CD4-positive, alpha-beta T cell treated with Interleukin-10 for 1 hour (primary cell): ENCODE data around the gene MCUR1.
"Not testable (repeated sequence)": the region's sequence is repeated elsewhere in the genome, so short reads cannot be mapped to it uniquely, and the experiment has no call there.

ENCODE experiments used
- DNase-seq: peaks from one replicate; pipeline ENCODE4 v3.0.0-alpha.2; 2020

MCUR1 gene, protein sequence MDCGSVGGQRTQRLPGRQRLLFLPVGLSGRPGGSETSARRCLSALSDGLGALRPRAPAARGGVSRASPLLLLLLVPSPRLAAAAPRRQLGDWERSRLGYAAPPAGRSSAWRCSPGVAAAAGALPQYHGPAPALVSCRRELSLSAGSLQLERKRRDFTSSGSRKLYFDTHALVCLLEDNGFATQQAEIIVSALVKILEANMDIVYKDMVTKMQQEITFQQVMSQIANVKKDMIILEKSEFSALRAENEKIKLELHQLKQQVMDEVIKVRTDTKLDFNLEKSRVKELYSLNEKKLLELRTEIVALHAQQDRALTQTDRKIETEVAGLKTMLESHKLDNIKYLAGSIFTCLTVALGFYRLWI

DNA sequence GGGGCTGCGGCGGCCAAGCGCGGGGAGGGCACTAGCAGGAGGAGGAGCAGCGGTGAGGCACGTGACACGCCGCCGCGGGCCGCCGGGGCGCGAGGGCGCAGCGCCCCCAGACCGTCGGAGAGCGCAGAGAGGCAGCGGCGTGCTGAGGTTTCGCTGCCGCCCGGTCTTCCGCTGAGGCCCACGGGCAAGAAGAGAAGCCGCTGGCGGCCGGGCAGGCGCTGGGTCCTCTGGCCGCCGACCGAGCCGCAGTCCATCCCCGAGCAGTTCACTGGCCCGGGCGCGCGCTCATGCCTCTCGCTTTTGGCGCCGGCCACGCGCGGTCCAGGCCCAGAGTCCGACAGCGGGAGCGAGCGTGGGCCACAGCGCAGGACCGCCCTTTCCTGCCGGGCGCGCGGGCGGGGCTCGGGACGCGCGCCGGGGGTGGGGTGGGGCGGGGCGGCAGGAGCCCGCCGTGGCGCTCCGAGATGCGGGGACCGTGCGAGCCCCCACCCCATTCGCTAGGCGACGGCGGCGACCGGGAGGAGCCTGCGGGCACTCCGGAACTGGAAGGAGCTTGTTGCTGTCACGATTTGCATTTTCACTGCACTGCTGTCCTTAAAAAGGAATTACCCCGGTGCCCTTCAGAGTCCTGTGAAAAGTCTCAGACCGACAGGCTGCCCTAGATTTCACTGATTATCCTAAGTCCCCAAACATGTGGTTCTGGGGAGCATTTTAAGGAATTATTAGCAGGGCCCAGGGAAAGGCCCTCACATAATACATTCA is at the start of gene MCUR1:
MCUR1 (minus strand) TSS at position 382 of the 762 bp plus-strand sequence; CDS start at position 254, 128 bp downstream.
- DNase-seq = peak; percentile 83

DNA sequence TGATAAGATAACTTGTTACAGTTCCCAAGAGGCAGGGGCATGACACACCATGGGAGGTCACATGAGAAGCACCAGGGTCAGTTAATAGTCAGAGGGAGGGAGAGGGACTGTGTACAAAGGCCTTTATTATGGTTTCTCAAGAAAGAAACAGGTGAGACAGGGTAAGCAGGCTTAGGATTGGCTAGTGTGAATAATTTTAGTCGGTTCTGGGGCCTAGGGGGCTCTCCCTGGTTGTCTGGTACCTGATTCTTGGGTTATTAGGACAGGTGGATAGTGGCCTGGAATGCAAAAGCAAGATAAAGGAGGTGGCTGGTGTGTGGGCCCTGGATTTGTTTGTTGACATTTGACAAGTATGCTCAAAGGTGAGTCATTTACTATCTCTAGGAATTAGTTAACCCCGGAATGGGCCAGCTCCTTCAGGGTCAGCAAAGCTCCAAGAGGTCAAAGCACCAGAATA is 49.4 kb upstream of the MCUR1 start:
- no peak for DNase-seq

DNA sequence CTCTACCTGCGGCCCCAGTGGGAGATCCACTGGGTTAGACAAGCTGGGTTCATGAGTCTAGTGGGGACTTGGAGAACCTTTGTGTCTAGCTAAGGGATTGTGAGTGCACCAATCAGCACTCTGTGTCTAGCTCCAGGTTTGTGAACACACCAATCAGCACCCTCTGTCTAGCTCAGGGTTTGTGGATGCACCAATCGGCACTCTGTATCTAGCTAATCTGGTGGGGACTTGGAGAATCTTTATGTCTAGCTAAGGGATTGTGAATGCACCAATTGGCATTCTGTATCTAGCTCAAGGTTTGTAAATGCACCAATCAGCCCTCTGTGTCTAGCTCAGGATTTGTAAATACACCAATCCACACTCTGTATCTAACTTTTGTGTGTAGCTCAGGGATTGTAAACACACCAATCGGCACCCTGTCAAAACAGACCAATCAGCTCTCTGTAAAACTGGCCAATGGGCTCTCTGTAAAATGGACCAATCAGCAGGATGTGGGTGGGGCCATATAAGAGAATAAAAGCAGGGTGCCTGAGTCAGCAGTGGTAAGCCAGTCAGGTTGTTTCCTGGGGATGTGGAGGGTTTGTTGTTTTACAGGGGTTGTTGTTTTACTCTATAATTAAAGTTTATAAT is 46.3 kb upstream of the MCUR1 start:
- not testable (repeated sequence) for DNase-seq

DNA sequence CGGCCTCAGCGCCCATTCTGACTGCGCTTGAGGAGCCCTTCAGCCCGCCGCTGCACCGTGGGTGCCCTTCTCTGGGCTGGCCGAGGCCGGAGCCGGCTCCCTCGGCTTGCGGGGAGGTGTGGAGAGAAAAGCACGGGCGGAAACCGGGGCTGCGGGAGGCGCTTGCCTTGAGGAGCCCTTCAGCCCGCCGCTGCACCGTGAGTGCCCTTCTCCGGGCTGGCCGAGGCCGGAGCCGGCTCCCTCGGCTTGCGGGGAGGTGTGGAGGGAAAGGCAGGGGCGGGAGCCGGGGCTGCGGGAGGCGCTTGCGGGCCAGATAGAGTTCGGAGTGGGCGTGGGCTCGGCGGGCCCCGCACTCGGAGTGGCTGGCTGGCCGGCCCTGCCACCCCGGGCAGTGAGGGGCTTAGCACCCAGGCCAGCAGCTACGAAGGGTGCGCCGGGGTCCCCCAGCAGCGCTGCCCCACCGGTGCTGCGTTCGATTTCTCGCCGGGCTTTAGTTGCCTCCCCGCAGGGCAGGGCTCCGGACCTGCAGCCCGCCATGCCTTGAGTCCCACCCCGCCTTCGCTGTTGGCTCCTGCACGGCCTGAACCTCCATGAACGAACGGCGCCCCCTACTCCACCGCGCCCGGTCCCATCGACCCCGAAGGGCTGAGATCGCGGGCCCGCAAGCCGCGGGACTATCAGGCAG is 45.7 kb upstream of the MCUR1 start:
- DNase-seq = no peak

DNA sequence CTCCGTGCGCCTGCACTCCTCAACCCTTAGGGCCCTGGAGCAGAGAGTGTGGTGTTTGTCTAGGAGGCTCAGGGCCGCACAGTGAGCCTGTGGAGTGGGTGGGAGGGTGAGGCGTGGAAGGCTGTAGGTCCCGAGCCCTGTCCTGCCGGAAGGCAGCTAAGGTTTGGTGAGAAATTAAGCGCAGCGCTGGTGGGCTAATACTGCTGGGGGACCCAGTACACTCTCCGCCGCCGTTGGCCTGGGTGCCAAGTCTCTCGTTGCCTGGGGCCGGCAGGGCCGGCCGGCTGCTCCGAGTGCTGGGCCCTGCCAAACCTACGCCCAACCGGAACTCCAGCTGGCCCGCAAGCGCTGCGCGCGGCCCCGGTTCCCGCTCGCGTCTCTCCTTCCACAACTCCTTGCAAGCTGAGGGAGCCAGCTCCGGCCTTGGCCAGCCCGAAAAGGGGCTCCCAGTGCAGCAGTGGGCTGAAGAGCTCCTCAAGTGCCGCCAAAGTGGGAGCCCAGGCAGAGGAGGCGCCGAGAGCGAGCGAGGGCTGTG is 40.4 kb upstream of the MCUR1 start:
- DNase-seq = no peak

DNA sequence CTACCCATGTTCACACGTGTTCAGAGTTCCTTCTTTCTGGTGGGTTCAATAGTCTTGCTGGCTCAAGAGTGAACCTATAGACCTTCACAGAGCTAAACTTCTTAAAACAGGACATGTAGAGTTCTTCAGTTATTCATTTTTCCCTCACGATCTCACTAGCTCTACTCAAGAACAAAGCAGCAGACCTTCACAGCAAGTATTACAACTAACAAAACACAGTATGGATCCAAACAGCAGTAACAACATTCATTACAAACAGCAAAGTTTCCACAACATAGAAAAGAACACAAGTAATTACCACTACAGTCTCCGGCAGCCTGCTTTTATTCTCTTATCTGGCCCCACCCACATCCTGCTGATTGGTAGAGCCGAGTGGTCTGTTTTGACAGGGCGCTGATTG is 39.5 kb upstream of the MCUR1 start:
- no peak for DNase-seq

DNA sequence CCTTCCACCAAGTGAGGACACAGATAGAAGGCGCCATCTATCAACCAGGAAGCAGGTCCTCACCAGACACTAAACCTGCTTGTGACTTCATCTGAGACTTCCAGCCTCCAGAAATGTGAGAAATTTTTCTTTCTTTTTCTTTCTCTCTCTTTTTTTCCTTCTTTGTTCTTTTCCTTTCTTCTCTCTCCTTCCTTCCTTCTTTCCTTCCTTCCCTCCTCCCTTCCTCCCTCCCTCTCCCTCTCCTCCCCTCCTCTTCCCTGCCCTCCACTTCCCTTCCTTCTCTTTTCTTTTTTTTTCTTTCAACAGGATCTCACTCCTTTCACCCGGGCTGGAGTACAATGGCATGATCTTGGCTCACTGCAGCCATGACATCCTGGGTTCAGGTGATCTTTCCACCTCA is 37.4 kb upstream of the MCUR1 start:
- DNase-seq = no peak

DNA sequence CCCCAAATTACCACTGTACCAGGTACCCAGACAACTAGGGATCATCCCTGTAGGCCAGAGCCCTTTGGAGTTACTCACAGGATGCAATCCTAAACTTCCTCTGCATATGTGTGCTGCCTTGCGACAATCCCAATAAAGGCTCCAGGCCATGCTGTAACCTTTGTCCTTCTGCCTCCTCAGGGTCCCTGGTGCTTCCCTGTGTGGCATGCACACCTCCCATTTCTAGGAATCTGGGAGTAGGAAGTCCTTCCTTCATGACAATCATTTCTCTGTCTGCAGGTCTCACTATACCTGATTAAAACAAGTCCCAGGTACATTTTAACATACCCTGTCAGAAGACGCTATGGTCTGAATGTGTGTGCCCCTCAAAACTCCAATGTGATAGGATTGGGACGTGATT is 37.0 kb upstream of the MCUR1 start:
- DNase-seq = no peak

DNA sequence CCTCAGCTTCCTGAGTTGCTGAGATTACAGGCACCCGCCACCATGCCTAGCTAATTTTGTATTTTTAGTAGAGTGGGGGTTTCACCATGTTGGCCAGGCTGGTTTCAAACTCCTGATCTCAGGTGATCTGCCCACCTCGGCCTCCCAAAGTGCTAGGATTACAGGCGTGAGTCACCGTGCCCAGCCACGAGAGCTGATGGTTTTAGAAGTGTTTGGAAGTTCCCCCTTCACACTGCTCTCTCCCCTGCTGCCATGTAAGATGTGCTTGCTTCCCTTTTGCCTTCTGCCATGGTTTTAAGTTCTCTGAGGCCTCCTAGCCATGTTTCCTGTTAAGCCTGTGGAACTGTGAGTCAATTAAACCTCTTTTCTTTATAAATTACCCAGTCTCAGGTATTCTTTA is 36.3 kb upstream of the MCUR1 start:
- not testable (repeated sequence) for DNase-seq

DNA sequence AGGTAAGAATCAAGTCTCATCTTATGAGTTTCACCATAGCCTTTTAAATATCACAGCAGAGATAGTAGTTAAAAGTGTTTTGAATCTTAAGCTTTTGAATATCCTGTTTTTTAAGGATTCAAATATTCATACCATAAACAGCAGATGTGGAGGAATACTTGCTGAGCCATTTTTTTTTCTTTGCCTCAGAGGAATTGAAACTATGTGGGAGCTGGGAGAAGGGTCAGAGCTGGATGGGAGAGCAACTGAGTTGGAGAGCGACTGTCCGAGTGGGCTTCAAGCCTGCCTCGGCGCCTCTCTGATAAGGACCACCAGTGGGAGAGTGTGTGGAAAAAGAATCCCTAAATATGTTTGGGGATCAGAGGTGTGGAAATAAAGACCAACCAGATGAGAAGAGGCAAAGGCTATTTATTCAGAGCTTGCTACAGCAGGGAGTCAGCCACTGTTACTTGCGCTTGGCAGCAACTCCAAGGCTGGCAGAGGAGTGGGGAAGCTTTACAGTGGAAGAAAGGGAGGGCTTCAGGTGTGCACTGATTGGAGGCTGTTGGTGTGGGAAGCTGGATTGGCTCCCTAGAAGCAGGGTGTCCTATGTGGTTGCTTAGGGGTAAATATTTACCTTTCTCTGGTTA is 34.3 kb upstream of the MCUR1 start:
- DNase-seq = no peak

DNA sequence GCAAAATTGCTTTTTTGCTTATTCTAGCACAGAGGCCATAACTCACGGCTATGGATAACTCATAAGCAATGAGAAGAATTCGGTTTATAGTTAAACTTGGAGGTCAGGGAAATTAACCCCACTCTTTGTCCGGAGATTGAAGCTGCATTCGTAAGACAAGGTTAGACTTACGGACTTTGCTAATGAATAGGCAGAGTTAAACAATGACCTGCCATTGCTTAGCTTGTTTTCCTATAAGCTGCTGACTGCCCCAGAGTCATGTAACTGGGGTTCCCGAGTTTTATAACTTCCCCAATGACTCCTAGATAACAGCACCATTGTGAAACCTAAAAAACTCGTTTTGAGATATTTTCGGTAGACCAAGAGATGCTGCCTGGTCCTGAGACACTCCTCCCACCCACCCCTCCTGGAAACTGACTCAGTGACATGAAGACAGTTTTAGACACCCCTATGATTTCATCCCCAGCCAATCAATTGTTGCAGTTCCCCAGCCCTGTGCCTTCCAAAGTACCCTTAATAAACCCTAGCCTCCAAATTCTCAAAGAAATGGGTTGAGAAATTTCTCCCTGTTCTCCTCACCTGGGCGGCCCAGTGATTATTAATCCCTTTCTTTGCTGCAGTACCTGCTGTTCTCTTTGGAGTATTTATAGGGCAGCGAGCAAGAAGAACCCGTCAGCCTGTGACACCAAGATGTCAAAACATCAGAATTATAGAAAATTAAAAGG is 33.1 kb upstream of the MCUR1 start:
- no peak for DNase-seq

DNA sequence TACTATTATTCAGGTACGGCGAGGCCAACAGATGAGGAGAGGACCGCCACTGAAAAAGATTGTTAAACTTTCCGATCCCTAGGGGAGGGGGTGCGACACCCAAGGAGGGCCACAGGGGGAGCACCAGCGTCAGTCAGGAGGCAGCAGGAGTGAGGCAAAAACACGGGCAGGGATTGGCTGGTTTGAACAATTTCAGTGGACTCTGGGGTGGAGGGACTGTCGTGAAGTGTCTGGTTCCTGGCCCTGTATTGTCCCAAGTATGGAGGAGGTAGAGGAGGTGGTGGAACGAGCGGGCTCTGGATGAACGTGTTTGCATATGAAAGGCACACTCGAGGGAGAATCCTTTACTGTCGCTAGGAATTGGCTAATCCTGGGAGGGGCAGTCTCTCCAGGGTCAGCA is 32.5 kb upstream of the MCUR1 start:
- no peak for DNase-seq

DNA sequence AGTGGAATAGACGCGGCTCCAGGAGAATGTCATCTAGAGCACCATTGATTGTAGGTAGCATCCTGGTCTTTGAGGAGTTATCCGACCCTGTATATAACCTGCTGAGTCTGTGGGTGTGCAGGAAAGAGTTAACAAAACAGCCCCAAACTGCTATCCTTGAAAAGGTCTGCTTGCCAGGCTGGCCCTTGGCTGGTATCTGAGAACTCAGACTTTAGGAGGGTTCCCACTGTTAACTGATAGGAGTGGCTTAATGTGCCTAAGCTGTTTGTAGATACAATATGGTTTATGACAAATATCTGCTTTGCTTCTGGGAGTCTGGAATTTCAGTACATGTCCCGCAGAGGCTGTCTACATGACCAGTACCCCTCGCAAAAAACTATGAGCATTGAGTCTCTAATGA is 27.6 kb upstream of the MCUR1 start:
- no peak for DNase-seq

DNA sequence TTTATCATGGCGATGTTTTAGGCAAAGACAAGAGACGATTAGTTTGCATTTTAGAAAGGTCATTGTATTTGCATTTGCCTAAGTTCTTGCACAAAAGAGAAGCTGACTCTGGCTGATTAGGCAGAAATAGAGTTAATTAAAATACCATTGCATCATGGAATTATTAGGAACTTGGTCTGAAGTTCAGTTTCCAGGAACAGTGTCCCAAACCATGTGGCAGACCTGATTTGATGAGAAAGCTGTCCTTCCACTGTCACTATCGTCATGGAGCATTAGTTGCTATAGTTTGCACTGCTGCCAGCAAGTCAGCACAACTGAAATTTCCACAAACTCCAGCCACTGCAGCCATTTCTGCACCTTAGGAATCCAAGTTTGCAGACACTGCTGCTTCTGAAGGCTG is 24.3 kb upstream of the MCUR1 start:
- no peak for DNase-seq

DNA sequence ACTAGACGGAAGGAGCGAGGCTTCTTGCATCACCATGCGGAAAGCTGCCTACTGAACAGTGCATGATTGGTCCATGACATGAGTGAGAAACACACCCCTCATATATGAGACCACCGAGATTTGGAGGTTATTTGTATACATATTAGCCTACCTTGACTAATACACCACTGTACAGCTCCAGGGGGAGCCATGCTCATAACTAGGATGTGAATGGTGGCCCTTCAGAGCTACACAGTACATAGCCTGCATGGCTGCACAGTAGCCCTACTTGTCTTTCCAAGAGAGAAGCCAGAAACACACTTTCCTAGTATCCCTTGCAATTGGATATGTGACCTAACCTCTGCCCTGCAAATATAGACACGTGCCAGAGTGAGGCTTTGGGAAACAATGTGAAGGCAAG is 21.8 kb upstream of the MCUR1 start:
- no peak for DNase-seq

DNA sequence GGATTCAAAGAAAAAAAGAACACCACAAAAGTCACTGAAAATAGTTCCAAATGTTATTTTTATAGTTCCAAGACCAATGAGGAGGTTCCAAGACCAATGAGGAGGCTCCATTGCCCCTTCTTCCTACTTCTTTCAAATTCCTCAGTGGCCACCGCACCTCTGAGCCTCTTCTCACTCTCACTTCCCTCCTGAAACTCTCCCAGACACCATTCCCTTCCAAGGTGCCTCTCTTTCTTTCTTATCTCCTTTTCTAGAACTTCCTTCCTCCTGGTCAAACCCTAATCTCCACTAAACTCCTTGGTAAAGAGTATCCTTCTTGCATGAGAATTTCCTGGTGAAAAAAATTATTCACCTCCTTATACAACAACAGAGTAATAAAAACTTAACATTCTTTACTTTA is 20.4 kb upstream of the MCUR1 start:
- DNase-seq = no peak

DNA sequence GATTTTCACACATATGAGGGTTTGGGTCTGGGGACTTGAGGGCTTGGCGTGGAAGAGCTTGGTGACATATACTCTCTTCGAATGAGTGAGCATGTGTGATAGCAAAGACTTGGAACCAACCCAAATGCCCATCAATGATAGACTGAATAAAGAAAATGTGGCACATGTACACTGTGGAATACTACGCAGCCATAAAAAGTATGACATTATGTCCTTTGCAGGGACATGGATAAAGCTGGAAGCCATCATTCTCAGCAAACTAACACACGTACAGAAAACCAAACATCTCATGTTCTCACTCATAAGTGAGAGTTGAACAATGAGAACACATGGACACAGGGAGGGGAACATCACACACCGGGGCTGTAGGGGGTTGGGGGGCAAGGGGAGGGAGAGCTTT is 19.7 kb upstream of the MCUR1 start:
- not testable (repeated sequence) for DNase-seq

DNA sequence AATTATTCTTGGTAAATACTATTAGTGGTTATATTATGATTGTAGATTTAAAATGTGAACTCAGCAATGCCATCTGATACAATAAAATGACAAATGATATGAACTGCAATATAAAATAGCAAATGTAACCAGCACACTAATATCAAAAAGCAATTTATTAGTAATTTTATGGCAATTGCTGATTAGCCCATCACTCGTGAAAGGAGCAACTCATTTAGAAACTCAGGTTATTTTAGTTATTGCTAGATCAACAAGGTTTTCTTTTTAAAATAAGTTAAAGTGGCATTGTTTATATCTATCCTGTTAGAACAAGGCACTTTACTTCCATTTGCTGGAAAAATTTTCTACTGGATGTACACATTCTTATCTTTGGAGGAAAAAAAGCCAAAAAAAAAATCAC is 18.4 kb upstream of the MCUR1 start:
- DNase-seq = no peak

DNA sequence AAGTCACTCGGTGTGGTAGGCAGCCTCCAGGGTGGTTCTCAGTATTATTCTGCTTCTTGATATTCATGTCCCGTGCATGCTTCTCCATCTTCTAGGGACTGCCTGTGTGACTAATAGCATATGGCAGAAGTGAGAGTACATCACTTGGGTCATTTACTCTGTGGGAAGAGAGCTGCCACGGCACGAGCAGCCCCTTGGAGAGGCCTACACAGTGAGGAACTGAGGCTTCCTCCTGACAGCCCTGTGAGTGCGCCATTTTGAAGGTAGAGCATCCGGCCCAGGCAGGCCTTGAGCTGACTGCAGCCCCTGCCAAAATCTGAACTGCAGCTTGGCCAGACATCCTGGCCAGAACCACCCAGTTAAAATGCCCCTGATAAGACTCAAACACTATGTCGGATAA is 17.3 kb upstream of the MCUR1 start:
- DNase-seq = no peak

DNA sequence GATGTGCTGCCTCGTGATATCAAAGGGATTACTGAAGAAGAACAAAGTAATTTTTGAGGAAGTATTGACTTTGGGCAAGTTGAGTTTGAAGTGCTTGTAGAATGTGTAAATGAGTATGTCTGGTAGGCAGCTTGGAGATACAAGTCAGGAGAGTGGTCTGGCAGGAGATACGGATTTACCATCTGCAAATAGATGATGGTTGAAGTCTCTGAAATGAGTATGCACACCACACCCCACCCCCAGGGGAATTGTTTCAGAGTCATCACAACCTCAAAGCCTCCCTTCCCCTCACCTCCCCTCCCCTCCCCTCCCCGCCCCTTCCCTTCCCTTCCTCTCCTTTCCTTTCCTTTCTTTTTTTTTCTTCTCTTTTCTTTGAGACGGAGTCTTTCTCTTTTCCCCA is 16.4 kb upstream of the MCUR1 start:
- DNase-seq = no peak

DNA sequence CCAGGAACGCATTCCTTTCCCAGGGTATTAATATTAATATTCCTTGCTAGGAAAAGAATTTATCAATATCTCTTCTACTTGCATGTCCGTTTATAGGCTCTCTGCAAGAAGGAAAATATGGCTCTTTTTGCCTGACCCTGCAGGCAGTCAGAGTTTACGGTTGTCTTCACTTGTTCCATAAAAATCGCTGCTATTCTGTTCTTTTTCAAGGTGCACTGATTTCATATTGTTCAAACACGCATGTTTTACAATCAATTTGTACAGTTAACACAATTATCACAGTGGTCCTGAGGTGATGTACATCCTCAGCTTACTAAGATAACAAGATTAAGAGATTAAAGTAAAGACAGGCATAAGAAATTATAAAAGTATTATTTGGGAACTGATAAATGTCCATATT is 15.1 kb upstream of the MCUR1 start:
- DNase-seq = not testable (repeated sequence)
